GM12865 (cell line): ENCODE results near the gene CABLES1.

Source experiments
- DNase-seq: peaks from one replicate; pipeline ENCODE4 v3.0.0; 2010; ENCODE audit warnings: low read depth
- H3K4me3 ChIP-seq: 2 replicates; pipeline ENCODE4 v1.5.1; 2011; ENCODE audit warnings: mild to moderate bottlenecking, low read depth, low read length, control low read depth
- TF ChIP-seq, protein P1 (sequence below): IDR thresholded peaks from 2 replicates; pipeline ENCODE4 v1.5.1; 2011; ENCODE audit warnings: low read length, control low read depth, low read depth, inconsistent platforms; ENCODE audit not compliant: insufficient read depth; ENCODE audit errors: missing control alignments

CABLES1 gene

DNA sequence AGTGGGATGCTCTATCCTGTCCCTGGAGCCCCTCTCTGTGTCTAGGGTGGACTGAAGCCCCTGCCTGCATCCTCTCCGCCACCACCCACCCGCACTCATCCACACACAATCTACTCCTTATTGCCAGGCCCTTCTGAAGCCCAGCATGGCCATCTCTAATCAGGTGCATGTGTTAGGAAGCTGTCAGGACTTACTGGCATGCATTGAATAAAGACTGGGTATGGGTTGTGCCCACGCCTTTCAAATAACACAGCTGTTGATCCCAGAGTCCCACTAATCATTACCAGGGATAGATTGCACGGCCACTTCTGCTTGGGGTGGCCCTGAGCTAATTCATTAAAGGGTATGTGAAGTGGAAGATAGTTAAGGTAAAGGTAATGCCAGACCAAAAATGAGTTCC, 88.4 kb downstream of the CABLES1 start:
- TF ChIP-seq, protein P1, sequence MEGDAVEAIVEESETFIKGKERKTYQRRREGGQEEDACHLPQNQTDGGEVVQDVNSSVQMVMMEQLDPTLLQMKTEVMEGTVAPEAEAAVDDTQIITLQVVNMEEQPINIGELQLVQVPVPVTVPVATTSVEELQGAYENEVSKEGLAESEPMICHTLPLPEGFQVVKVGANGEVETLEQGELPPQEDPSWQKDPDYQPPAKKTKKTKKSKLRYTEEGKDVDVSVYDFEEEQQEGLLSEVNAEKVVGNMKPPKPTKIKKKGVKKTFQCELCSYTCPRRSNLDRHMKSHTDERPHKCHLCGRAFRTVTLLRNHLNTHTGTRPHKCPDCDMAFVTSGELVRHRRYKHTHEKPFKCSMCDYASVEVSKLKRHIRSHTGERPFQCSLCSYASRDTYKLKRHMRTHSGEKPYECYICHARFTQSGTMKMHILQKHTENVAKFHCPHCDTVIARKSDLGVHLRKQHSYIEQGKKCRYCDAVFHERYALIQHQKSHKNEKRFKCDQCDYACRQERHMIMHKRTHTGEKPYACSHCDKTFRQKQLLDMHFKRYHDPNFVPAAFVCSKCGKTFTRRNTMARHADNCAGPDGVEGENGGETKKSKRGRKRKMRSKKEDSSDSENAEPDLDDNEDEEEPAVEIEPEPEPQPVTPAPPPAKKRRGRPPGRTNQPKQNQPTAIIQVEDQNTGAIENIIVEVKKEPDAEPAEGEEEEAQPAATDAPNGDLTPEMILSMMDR, result no peak
- no peak overlapping the region for H3K4me3 ChIP-seq
- DNase-seq, result no peak

DNA sequence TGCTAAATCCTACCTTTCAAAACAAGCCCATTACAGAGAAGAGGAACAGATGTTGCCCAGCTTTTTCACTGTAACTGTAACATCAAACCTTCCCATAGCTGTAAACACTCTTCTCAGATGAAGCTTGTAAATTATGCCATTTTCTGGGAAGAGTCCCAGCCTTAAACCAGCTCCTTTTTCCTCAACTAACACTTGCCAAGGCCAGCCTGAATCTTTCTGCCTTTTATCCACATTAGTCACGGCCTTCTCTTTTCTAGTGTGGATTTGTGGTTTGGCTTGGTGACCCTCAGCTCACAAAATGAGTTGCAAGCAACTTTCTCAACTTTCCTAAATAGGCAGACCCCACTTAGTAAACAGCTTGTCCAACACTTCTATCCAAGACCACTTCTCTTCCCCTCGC, 90.2 kb downstream of the CABLES1 start:
- TF ChIP-seq, protein P1, result no peak
- no peak for DNase-seq
- no peak overlapping the region for H3K4me3 ChIP-seq

DNA sequence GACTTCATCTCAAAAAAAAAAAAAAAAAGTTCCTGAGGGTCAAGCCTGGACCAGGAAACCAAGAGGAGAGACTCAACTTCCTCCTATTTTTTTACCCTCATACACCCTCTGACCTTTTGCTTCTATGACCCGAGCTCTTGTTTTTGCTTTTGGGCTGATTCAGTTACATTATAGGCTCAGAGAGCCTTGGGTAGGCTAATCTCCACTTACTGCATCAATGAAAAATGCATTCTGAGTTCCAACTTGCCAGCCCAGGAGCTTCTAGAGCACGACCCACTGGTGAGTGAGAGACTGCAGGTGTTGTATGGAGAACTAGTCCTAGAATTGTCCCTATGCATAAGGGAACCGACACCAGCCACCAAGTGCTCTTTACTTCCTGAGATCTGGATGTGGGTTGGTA, 91.1 kb downstream of the CABLES1 start:
- DNase-seq, result peak; percentile 32
- TF ChIP-seq, protein P1, result no peak
- H3K4me3 ChIP-seq, result no peak overlapping the region

DNA sequence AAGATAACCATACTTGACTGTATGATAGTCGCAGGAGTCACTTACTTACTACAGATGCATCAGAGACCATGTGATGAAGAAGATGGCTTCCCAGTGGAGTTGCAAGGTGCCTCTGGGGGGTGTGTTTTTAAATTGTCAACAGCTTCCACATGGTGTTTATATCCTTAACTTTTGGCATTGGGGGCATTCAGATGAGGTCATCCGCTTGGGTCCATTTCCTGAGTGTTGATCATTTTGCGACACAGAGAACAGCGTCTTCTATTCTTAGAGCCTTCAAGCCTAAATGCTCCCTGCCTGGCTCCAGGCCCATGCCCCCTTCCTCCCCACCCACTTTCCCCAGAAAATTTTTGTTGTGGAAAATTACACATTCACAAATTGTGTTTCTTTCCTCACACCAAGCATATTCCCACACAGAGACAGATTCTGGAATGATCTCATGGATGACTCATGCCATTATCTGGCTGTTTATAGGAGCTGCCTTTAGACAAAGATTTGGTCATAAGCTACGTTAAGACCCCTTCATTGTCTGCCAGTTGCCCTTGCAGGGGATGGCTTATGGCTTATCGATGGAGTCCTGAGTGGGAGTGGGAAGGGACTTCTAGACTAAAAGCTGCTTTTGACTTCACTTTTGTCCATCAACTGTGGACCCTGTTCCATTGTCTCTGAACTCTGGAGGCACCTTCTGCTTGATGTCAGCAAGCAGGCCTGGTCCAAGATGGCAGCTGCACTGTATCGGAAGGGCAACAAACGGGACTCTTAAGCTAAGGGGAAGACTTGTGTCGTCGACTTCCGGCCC, 91.8 kb downstream of the CABLES1 start:
- H3K4me3 ChIP-seq, result no peak overlapping the region
- DNase-seq, result no peak
- TF ChIP-seq, protein P1, result no peak

DNA sequence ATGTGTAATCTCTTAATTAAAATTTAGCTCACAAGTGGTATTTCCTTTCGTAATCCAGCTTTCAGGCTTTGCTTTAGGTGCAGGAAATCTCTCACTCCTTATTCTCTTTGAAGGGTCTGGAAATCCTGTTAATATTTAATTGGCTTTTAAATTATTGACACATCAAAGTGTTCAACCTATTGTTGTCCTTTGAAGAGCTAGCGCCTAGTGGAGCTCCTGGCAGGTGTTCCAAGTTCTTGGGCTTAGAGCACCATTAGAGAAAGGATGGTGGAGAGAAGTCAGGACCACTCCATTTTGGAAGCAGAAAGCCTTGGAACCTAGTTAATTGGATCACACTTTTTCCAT, 92.4 kb downstream of the CABLES1 start:
- DNase-seq, result no peak
- TF ChIP-seq, protein P1, result no peak
- H3K4me3 ChIP-seq, result no peak overlapping the region

DNA sequence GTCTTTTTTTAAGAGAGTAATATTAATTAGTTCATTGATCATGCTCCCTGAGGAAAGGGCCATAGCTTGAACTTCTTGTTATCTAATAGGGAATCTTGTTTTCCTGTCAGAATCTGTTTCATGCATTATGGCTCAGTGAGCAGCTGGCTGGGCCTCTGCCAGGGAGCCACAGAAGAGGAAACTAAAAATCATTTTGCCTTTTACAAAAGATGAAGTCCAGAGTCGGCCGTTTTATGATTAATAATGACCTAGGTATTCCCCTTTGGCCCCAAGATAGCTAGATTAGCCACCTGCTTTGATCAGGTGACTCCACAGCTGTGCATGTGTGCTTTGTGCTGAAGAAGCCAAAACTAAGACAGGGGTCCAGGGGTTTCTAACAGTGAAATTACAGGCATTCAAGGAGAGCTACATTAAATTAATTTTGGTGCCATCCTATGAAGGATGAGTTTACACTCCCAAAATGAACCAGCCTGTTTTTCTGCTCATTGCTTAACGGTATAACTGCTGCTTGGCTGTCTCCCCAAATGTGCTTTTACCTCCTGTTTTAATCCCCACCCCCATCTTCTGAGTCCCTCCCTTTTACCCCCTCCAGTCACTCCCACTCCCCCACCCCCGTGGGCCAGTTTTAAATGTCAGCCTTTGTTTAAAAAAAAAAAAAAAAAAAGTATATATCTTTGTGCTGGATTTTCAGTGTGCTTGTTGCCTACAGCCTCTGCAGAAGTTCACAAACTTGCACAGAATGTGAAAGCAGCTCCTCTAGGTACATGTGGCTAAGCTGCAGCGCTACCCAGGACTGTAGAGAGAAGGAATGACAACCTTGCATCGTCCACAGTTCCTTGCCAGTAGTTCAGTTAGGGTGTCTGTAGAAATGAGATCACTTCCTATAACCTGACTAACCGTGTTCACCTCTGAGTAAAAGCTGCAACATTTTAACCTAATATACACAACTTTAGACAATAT, 93.1 kb downstream of the CABLES1 start:
- DNase-seq, result peak; percentile 85
- no peak overlapping the region; the same call in 1 of the 2 replicates for H3K4me3 ChIP-seq
- TF ChIP-seq, protein P1, result no peak

DNA sequence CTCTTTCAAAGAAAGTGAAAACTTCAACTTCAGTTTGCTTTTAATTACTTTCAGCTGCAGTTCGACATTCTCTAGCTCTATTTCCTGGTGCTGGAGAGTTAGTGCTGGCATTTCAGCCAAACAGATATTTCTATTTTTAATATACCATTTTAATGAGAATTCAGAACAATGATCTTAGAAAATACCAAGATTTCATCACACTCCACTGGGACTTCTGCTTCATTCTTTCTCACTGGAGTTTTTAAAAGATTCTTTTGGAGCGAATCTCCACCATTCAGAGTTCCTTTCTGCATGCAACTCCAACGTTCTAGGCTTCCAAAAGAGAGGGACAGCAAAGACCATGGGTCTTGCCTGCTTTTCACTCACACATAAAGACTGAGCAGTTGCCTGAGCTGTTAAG, 94.2 kb downstream of the CABLES1 start:
- H3K4me3 ChIP-seq, result no peak overlapping the region
- TF ChIP-seq, protein P1, result no peak
- DNase-seq, result no peak
